Measurements from ENCODE around the gene CYP3A7.
A peak's percentile ranks its signal among the peaks of the same experiment; 100 is the strongest.

The CYP3A7 gene

DNA sequence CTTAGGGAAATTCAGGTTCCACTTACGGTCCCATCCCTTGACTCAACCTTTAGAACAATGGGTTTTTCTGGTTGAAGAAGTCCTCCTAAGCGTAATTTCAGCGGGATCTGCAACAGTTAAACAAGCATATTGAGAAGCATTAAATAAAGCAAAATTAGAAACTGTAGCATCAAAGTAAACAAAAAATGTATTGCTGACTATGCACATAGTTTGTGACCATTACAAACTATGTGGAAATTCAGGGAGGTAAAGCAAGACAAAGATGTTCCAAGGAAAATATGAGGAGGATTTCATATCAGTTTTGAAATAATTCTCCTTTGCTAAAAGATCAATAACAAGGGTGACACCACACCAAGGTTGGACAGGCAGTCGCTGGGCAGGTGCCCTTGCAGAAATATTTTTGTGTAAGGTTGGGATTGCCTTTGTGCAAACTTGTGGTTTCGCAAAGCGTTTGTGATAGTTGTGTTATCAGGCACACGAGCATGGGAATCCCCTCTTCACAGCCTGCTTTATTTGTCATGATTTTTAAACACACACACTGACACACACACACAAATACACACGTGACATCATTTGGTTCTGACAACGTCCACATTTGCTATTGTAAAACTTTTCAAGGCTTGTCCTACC, 49.8 kb downstream of the CYP3A7 start:
- TF ChIP-seq, protein P1, sequence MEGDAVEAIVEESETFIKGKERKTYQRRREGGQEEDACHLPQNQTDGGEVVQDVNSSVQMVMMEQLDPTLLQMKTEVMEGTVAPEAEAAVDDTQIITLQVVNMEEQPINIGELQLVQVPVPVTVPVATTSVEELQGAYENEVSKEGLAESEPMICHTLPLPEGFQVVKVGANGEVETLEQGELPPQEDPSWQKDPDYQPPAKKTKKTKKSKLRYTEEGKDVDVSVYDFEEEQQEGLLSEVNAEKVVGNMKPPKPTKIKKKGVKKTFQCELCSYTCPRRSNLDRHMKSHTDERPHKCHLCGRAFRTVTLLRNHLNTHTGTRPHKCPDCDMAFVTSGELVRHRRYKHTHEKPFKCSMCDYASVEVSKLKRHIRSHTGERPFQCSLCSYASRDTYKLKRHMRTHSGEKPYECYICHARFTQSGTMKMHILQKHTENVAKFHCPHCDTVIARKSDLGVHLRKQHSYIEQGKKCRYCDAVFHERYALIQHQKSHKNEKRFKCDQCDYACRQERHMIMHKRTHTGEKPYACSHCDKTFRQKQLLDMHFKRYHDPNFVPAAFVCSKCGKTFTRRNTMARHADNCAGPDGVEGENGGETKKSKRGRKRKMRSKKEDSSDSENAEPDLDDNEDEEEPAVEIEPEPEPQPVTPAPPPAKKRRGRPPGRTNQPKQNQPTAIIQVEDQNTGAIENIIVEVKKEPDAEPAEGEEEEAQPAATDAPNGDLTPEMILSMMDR (IDR thresholded peaks at IDR 0.05; ENCODE audit: low read depth, low read length): no peak
- DNase-seq (ENCODE audit: low read depth in 2 of 2): no peak
- H3K4me3 ChIP-seq (replicated peaks in 1 of 2; ENCODE audit: low read depth in 2 of 2, low read length in 2 of 2): no peak overlapping the region

- no peak within 1 kb of the TSS for H3K4me3 ChIP-seq (replicated peaks in 1 of 2; ENCODE audit: low read depth in 2 of 2, low read length in 2 of 2)
- DNase-seq (ENCODE audit: low read depth in 2 of 2): no peak
- TF ChIP-seq, protein P1 (IDR thresholded peaks at IDR 0.05; ENCODE audit: low read depth, low read length): no peak
These were observed 55.4 kb downstream of the CYP3A7 start, which contains the start of gene CYP3A5 for GRCh38 chr7:99679400-99680191. CYP3A5 (minus strand) TSS chr7:99679996; CDS start chr7:99679896, 100 bp downstream.

DNA sequence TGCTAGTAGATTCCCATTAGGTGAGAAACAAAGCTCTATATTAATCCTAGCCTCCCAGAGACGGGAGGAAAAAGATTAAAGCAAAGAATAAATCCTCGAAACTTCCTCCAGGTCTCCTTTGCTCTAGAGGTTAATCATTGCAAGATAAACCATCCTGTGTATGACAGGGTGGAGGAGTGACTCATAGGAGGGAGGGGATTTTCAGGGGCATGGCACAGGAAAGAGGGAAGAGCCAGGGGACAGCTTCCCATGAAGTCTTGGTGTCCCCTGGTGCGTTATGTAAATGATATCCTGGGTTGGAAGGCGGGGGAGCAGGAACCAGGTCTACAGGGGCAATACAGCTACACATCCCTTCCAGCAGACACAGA, 56.0 kb downstream of the CYP3A7 start:
- TF ChIP-seq, protein P1 (IDR thresholded peaks at IDR 0.05; ENCODE audit: low read depth, low read length): no peak
- DNase-seq (ENCODE audit: low read depth in 2 of 2): peak in 1 of 2 donors; percentile 19
- H3K4me3 ChIP-seq (replicated peaks in 1 of 2; ENCODE audit: low read depth in 2 of 2, low read length in 2 of 2): no peak overlapping the region

- TF ChIP-seq, protein P1 (IDR thresholded peaks at IDR 0.05; ENCODE audit: low read depth, low read length): no peak
- no peak for DNase-seq (ENCODE audit: low read depth in 2 of 2)
These were observed 57.3 kb downstream of the CYP3A7 start for GRCh38 chr7:99677648-99678045.

DNA sequence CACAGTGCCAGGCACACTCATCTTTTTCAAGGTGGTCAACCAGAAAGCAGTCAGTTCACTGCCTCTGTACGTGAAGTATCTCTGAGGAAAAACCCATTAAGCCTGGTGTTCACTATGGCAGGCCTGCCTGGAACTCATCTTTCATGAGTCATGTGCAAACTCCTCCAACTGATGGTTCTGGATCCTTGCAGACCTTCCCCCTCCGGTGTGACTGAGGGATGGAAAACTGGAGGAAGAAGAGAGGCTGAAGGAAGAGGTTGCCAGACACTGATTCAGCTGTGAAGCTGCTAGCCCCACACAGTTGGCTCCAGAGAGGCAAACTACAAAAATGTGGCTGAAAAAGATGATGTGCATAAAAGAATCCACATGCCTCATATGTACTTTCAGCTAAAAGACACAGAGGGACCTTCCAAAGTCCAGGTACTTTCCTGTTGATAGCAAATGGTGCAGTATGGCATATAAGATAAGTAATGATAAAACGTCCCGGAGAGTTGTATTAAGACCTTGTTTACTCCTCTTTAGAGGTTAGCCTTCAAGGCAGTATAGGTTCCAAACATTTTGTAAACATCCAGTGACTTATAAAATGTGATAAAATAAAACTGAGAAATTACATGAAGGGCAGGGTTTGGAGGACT, 57.9 kb downstream of the CYP3A7 start:
- no peak for DNase-seq (ENCODE audit: low read depth in 2 of 2)
- no peak overlapping the region for H3K4me3 ChIP-seq (replicated peaks in 1 of 2; ENCODE audit: low read depth in 2 of 2, low read length in 2 of 2)
- TF ChIP-seq, protein P1 (IDR thresholded peaks at IDR 0.05; ENCODE audit: low read depth, low read length): no peak

More at GRCh38 chr7:99677648-99678045, 57.3 kb downstream of the CYP3A7 start:
- H3K4me3 ChIP-seq (replicated peaks in 1 of 2; ENCODE audit: low read depth in 2 of 2, low read length in 2 of 2): no peak overlapping the region

- no peak for DNase-seq (ENCODE audit: low read depth in 2 of 2)
- no peak overlapping the region for H3K4me3 ChIP-seq (replicated peaks in 1 of 2; ENCODE audit: low read depth in 2 of 2, low read length in 2 of 2)
- TF ChIP-seq, protein P1 (IDR thresholded peaks at IDR 0.05; ENCODE audit: low read depth, low read length): no peak
These were observed 59.8 kb downstream of the CYP3A7 start for GRCh38 chr7:99674995-99675742.
